Right lobe of liver (tissue), 6 donors: ENCODE measurements around the gene IL12B. TPM values are rescaled to one million over a fixed set of nuclear protein-coding genes. Genes with fewer than 3 reads are reported as not detected.

Experiments used
- ATAC-seq, 4 donors: fragments of 200-7000 bp; cut with Tn5 transposase; one replicate each; pipeline ENCODE4 v1.9.1; 2020; ENCODE audit warnings: mild to moderate bottlenecking in 4 of 4, moderate library complexity in 4 of 4
- DNase-seq, 3 donors: peaks; one replicate each; pipeline ENCODE4 v3.0.0-alpha.2; 2020
- H3K27ac ChIP-seq, 3 donors: fragments of 200-600 bp; one replicate each; pipeline ENCODE4 v1.8.0; 2022
- H3K27me3 ChIP-seq, 2 donors: fragments of 200-600 bp; one replicate each; pipeline ENCODE4 v1.8.0; 2022
- H3K36me3 ChIP-seq, 4 donors: fragments of 200-600 bp; sonication (generic) in 1 of 4; one replicate each; pipeline versions ENCODE4 v1.5.1 to v1.8.0; 2017 to 2022; ENCODE audit warnings: control low read depth in 1 of 4
- H3K4me1 ChIP-seq, 4 donors: fragments of 200-600 bp; sonication (generic) in 1 of 4; one replicate each; pipeline versions ENCODE4 v1.5.1 to v1.8.0; 2017 to 2022; ENCODE audit warnings: control low read depth in 1 of 4
- H3K4me3 ChIP-seq, 3 donors: fragments of 200-600 bp; one replicate each; pipeline ENCODE4 v1.8.0; 2022
- H3K9me3 ChIP-seq, 4 donors: fragments of 200-600 bp; sonication (generic) in 1 of 4; one replicate each; pipeline versions ENCODE4 v1.5.1 to v1.8.0; 2017 to 2022; ENCODE audit warnings: control low read depth in 1 of 4
- CTCF ChIP-seq, 4 donors: fragments of 200-600 bp in 3 of 4; fragments of 450-650 bp in 1 of 4; IDR thresholded peaks; one replicate each; pipeline versions ENCODE4 v1.5.1 to v1.8.0; 2016 to 2022; ENCODE audit warnings: antibody characterized with exemption in 4 of 4, mild to moderate bottlenecking in 2 of 4
- POLR2A ChIP-seq: fragments of 450-650 bp; IDR thresholded peaks from one replicate; pipeline ENCODE4 v1.6.1; 2017; ENCODE audit warnings: antibody characterized with exemption, mild to moderate bottlenecking
- WGBS: methylation state at CpG from one replicate; pipeline ENCODE4 v1.1.6; 2018; ENCODE audit warnings: low coverage, low lambda C conversion rate; ENCODE audit not compliant: insufficient coverage; ENCODE audit errors: missing lambda C conversion rate; 5-methylcytosine and 5-hydroxymethylcytosine counted together
- intact Hi-C, 2 donors: fragments of 100-400 bp; cut with DNase I; formaldehyde crosslinking; loops; one replicate each; pipeline versions ENCODE4 v1.11.2 to v1.14.1; 2022
- total RNA-seq, 6 experiments: library from RNA; depleted of rRNA in 2 of 6; stranded (reverse); fragments of >200 nt in 2 of 6; fragmentation: NEBNext Ultra II Directional in 3 of 6; extraction: Animal tissue kit (Norgen Biotek cat#: 25700) in 3 of 6; gene quantifications; one replicate each; pipeline versions ENCODE4 v1.1.0 to v1.2.4, GENCODE V29; 2016 to 2023
- donor health status: DM: no; HTN: yes; CAD: no.
- donor health status: DM: no; HTN: no; CAD: no.
- donor health status: DM: no; HTN: no; CAD: no.
- donor health status: DM: no; HTN: yes; CAD: no.
- donor health status: DM: no; HTN: yes; CAD: no.

The IL12B gene
- total RNA-seq, 6 experiments from 2014 or later, result not detected

DNA sequence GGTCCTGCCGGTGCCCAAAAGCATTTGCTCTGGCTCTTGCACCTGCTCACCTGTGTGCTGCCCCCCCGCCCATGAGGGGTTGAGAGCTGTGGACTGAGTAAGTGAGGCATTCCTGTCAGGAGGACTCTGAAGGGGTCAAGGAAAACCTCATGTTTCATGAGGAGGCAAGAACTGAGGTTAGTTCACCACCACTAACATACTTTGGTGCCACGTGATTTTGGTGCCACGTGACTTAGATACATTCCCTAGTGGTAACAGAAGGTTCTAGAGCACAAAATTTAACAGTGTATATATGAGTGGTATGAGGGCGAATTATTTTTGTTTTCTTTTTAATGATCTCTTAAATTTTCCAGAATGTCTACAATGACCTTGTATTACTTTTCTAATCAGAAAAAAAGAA lies 6.3 kb upstream of the IL12B start:
- no peak for ATAC-seq
- H3K4me1 ChIP-seq, result peaks cover 0 to 2% (median 0%) of the 10 kb centered on the region in 4 donors

DNA sequence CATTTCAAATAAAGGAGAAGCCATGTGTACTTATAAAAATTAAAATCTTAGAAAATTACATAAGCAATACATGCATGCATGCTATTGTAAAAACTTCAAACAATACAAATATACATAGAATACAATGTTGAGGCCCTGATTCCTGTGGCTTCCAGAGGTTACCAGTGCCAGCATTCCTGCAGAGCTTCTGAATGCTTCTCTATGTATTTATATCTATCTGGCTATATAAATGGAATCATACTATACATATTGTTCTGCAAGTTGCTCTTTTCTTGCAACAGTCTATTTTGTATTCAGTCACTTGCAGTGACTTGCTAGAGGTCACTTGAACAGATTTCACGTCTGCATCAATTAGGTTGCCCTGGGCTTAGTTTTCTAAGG lies 3.2 kb upstream of the IL12B start:
- TF ChIP-seq CTCF (IDR thresholded peaks at IDR 0.05) (no peak), POLR2A (no peak)
- H3K27ac ChIP-seq, result no peak overlapping the region
- no peak overlapping the region for H3K4me3 ChIP-seq
- H3K4me1 ChIP-seq, result peaks cover 0 to 7% (median 0%) of the 10 kb centered on the region in 4 donors
- no peaks in the 10 kb centered on the region for H3K9me3 ChIP-seq
- 67% methylated on average over 1 of the region's 1 CpG for WGBS
- no peaks in the 10 kb centered on the region for H3K36me3 ChIP-seq
- DNase-seq, result no peak
- no peaks in the 10 kb centered on the region for H3K27me3 ChIP-seq
- intact Hi-C loops, result no loop called here
- ATAC-seq, result no peak

More for the DNA sequence above, 6.3 kb upstream of the IL12B start:
- H3K4me3 ChIP-seq, result no peak overlapping the region
- intact Hi-C loops, result no loop called here
- no peaks in the 10 kb centered on the region for H3K36me3 ChIP-seq
- no peak for TF ChIP-seq POLR2A
- no peak for TF ChIP-seq CTCF (IDR thresholded peaks at IDR 0.05)
- no peaks in the 10 kb centered on the region for H3K27me3 ChIP-seq
- WGBS, result 80% methylated on average over 3 of the region's 5 CpGs
- H3K9me3 ChIP-seq, result no peaks in the 10 kb centered on the region
- no peak for DNase-seq
- H3K27ac ChIP-seq, result no peak overlapping the region

- TF ChIP-seq CTCF (IDR thresholded peaks at IDR 0.05) (no peak), POLR2A (no peak)
- H3K36me3 ChIP-seq, result no peaks in the 10 kb centered on the region
- H3K4me1 ChIP-seq, result peaks cover 0 to 7% (median 0%) of the 10 kb centered on the region in 4 donors
- intact Hi-C loops, result no loop called here
- no peak overlapping the region for H3K4me3 ChIP-seq
- H3K9me3 ChIP-seq, result no peaks in the 10 kb centered on the region
- no peak for ATAC-seq
- H3K27me3 ChIP-seq, result no peaks in the 10 kb centered on the region
- WGBS, result 64% methylated on average over 5 of the region's 6 CpGs
- no peak overlapping the region for H3K27ac ChIP-seq
- DNase-seq, result no peak
Measured at GRCh38 chr5:159332800-159333544, 2.7 kb upstream of the IL12B start.

- H3K4me3 ChIP-seq, result peak overlapping the region in 1 of 3 donors; percentile 35
- H3K27me3 ChIP-seq, result no peaks in the 10 kb centered on the region
- TF ChIP-seq CTCF (IDR thresholded peaks at IDR 0.05), result peak; percentile 45 to 54 (median 47)
- no peak for TF ChIP-seq POLR2A
- 23% methylated on average over 10 of the region's 50 CpGs for WGBS
- no peaks in the 10 kb centered on the region for H3K9me3 ChIP-seq
- no peaks in the 10 kb centered on the region for H3K36me3 ChIP-seq
- DNase-seq (peak; percentile 57 to 74 (median 59)), ATAC-seq (peak; percentile 75 to 90 (median 84))
- intact Hi-C loops, result no loop called here
- H3K4me1 ChIP-seq, result peaks cover 0 to 7% (median 0%) of the 10 kb centered on the region in 4 donors
- no peak overlapping the region for H3K27ac ChIP-seq
Measured at GRCh38 chr5:159331093-159331973, 1.0 kb upstream of the IL12B start.
